HG03432 (cell line): ENCODE data around the gene UPF1.

Experiments
- ATAC-seq: cut with Tn5 transposase; IDR thresholded peaks from one replicate; pipeline ENCODE4 v1.9.1; 2021; ENCODE audit warnings: mild to moderate bottlenecking, moderate library complexity; ENCODE audit not compliant: unreplicated experiment

UPF1 gene

DNA sequence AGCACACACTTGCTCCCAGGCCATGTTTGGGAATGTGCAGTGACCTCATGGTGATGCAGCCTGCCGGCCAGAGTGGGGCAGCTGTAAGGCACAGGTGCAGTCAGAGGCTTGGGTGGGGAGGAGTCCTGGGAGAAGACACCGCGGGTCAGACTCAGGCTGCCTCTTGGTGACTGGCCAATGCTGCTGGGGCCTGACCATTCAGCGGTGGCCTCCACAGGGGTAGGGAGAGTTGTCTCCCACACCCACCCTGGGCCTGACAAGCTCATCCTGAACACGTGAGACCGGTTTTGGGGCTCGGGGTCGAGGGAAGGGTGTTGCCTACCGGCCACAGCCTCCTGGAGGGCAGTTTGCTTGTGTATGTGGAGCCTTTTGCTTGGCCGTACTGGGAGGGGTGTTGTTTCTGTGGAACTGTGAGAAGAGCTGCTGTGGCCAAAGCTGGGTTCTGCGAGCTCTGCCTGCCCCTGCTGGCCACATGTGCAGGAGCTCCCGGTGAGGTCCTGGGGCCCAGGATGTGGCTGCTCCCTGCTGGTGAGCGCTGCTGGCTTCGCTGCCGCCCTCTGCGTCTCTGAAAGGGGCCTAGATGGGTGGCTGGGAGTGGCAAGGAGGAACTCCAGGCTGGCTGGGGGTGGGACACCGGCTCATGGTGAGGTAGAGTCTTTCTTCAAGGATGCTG is 22.1 kb downstream of the UPF1 start:
- no peak for ATAC-seq

DNA sequence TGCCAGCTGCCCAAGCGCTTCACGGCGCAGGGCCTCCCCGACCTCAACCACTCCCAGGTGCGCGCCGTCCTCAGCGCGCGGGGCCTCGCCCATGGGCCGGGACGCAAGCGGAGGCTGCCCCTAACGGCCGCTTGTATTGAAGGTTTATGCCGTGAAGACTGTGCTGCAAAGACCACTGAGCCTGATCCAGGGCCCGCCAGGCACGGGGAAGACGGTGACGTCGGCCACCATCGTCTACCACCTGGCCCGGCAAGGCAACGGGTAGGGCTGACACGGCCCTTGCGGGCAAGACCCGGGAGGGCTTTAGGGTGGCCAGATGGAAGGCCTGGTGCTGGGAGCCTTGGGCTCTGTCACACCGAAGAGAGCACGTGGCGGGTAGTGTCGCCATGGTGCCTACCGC is 23.2 kb downstream of the UPF1 start:
- ATAC-seq: no peak

DNA sequence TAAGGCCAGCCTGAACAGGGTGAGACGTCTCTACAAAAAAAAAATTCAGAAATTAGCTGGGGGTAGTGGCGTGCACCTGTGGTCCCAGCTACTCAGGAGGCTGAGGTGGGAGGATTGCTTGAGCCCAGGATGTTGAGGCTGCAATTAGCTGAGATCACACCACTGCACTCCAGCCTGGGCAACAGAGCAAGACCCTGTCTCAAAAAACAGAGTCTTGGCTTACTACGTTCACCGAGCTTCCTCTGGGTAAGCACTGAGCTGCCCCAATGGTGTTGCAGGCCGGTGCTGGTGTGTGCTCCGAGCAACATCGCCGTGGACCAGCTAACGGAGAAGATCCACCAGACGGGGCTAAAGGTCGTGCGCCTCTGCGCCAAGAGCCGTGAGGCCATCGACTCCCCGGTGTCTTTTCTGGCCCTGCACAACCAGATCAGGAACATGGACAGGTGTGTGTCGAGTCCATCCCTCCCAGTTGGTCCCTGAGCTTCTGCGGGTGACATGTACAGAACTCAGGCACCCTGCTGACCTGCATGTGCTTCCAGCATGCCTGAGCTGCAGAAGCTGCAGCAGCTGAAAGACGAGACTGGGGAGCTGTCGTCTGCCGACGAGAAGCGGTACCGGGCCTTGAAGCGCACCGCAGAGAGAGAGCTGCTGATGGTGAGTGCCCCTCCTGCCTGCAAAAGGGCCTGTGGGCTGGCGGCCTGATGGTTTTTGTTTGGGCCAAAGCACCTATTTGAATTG is 24.1 kb downstream of the UPF1 start:
- no peak for ATAC-seq

DNA sequence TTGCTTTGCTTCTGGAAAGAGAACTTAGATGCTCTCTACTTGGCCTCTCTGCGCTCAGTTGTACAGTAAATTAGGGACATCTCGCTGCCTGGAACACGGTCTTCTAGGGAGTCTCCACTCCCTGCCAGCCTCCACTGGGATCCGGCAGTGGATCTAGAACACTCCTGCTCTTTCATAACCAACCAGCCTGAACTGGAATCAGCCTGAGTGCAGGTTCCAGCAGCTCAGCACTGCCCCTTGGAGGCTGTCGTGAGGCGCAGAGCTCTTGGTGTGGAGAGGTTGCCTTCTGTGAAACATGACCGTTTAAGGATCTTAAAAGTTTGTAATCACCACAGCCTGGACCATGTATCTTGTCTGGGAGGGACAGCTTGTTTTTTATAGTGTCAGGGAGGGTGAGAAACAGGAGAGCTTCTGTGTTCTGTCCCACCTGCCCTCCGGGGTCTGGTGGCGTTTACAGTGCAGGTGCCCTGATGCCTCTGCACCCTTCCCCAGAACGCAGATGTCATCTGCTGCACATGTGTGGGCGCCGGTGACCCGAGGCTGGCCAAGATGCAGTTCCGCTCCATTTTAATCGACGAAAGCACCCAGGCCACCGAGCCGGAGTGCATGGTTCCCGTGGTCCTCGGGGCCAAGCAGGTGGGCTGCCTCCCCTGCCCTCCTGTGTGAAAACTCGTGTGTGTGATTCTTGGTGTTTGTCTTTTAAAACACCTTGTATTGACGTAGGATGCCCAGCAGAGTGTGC is 24.8 kb downstream of the UPF1 start:
- no peak for ATAC-seq

DNA sequence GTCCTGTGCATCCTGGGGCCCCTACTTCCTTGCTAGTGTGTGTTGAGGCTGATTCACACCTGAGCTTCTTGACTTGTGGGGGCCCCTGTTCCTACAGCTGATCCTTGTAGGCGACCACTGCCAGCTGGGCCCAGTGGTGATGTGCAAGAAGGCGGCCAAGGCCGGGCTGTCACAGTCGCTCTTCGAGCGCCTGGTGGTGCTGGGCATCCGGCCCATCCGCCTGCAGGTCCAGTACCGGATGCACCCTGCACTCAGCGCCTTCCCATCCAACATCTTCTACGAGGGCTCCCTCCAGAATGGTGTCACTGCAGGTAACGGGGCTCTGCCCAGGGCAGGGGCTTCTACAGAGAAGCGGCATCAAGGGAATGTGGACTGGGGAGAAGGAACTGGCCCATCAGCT is 25.5 kb downstream of the UPF1 start:
- no peak for ATAC-seq

DNA sequence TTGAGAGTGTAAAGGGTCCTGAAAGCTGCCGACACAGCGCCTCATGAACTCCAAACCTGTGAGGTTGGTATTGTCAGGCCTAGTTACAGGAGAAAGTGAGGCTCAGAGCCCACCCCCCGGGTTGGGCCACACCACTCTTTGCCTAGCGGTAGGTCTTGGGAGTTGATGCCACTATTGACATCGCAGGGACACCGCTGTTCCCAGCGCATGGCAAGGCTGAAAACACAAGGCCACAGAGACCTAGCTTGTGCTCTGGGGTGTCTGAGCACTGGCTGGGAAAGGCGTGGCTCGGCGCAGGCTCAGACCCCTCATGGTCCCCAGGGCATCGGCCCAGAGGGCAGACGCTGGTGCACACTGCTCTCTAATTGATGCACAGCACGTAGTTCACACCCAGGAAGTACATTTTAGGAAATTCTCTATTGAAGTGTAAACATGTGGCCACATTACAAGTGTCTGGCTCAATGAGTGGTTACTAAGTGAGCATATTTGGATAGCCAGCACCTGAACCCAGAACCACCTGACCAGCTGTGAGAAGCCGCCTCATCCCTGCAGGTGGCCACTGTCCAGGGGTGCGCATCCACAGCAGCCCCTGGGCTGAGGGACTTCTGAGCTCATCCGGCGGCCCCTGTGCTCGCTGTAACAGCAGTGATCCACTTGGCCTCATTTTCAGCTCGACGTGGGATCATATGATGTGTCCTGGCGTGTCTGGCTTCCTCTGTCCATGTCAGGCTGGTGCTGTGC is 27.3 kb downstream of the UPF1 start:
- ATAC-seq: no peak

DNA sequence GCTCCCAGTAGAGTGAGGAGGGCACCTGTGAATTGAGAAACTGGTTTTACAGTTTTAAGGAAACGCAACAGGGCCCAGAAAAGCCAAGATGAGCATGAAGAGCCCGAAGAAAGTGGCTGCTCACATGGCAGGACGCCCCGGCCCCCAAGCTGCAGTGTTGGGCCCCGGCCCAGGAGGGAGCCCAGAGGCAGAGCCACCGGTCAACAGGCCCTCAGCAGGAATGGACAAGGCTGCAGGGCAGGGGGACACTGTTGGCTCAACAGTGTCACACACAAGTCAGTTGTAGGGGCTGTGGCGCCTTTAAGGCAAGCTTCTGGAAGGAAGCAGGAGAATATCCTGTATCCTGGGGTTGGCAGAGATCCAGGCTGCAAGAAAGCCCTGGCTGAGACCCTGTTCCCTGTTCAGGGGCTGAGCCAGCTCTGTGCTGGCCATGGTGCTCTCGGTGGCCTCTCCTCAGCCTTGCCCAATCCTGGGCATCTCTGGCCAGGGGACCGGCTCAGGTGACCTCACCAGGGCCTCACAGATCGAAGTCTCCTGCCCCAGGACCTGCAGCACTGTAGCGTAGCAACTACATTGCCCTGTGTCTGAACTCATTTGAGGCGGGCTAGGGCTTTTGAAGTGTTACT is 28.0 kb downstream of the UPF1 start:
- no peak for ATAC-seq

DNA sequence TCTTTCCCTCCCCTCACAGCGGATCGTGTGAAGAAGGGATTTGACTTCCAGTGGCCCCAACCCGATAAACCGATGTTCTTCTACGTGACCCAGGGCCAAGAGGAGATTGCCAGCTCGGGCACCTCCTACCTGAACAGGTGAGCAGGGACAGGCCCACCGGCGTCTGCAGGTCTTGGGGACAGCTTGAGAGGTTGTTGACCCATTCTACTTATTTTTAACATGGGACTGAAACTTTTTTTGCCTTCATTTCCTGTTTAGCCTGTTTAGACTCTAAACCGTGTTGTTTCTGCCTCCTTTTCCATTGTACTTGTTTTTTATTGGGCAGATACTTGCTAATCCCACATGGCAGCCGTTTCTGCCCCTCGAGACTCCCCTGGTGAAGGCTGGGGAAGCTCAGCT is 28.5 kb downstream of the UPF1 start:
- no peak for ATAC-seq

DNA sequence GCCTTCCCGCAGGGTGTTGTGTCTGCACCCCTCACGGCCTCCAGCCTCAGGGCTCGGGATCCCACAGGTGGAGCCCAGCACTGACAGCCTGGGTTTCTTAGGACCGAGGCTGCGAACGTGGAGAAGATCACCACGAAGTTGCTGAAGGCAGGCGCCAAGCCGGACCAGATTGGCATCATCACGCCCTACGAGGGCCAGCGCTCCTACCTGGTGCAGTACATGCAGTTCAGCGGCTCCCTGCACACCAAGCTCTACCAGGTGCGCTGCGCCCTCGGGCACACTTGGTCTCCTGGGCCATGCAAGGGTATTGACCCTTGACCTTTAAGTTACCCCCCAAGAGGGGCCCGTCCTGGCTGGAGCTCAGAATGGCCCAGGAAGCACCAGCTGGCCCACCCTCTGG is 29.0 kb downstream of the UPF1 start:
- no peak for ATAC-seq

DNA sequence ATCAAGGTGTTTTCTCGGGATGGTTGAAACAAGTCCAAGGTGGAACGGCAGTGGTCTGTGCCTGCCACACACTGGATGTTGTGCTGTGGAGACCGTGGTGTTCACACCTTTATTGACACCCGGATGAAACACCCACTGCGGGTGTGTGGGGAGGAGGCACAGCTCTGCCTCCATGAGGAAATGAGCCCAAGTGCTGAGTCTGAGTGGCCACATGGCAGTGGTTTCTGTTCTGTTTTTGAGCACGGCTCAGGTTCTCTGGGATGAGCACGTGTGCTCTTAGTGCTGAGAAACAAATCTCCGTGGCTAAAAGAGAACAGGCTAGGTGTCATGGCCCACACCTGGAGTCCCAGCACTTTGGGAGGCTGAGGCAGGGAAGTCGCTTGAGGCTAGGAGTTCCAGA is 29.5 kb downstream of the UPF1 start:
- no peak for ATAC-seq

DNA sequence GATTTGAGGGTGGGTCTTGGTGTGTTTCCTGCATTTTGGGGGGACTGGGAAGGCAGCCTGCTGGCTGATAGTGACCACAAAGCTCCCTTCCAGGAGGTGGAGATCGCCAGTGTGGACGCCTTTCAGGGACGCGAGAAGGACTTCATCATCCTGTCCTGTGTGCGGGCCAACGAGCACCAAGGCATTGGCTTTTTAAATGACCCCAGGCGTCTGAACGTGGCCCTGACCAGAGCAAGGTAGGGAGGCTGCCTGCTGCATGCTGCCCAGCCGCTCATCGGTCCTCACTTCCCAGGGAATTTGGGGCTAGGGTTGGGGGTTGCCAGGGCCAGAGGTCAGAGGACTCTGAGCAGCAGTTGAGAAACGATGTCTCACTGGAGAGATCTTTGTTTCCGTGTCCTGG is 30.2 kb downstream of the UPF1 start:
- no peak for ATAC-seq

DNA sequence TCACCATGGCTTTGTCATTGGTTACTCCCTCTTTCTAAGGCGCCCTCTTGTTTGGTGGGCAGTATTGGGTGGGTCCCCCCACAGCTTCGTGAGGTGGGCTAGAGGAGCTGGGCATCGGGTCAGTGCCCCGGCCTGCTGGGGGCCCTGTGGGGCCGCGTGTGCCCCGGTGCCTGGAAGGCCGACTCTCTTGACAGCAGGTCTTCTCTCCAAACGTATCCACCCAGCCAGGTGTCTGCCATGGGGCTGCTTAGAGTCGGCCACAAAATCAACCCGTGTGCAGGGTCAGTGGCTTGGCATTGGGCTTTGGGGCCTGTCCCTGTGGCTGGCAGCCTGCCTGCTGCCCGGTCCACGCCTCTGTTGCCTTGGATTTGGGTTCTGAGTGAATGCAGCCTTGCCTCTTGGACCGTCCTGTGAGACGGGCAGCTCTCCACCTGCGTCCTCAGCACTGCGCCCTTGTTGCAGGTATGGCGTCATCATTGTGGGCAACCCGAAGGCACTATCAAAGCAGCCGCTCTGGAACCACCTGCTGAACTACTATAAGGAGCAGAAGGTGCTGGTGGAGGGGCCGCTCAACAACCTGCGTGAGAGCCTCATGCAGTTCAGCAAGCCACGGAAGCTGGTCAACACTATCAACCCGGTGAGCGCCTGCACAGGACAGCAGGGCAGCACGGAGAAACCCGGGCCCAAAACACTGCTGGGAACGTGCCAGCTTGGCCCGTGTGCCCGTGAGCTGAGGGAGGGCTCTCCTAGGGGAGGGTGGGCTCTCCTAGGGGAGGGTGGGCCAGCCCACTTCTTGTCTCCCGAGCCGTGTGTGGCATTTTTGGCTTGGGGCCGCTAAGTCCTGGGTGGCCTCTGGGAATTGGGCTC is 31.4 kb downstream of the UPF1 start:
- ATAC-seq: no peak

DNA sequence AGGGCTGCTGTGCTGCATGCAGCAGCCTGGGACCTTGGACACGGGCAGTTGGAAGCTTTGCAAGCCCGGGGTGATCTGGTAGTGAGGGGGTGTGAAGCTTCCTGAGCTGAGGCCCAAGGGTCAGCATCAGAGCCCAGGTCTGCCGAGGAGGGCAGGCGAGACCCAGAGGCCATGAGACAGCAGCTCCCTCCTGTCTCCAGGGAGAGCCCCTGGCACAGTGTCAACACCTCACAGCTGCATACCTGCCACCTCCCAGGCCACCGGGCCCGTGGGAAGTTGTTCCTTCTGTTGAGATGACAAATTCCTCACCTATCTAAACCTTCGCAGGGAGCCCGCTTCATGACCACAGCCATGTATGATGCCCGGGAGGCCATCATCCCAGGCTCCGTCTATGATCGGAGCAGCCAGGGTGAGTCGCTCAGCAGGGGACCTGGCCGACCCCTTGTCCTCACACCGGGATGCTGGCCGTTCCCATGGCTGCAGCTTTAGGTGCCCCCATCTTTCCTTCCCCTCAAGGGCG is 32.1 kb downstream of the UPF1 start:
- ATAC-seq: no peak

DNA sequence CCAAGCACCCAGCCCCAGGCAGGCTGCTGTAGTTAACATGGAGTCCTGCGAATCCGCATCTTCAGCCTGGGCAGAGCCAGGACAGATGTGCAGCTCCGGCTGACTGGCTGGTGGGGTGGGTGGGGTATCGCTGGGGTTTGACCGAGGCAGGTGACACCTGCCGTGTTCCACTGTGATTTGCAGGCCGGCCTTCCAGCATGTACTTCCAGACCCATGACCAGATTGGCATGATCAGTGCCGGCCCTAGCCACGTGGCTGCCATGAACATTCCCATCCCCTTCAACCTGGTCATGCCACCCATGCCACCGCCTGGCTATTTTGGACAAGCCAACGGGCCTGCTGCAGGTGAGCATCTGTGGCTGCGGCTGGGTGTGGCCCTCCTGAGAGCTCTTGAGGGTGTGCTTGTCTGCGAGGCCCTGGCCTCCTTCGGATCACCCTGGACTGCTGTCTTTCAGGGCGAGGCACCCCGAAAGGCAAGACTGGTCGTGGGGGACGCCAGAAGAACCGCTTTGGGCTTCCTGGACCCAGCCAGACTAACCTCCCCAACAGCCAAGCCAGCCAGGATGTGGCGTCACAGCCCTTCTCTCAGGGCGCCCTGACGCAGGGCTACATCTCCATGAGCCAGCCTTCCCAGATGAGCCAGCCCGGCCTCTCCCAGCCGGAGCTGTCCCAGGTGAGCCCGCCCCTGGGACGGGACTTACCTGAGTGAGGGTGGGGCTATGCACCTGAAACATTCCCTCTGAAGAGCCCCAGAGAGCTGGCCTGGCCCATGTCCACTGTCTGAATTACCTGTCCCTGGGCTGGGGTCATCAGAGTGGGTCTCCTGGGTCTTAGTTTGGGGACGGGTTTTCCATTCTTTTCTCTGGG is 33.6 kb downstream of the UPF1 start:
- no peak for ATAC-seq

DNA sequence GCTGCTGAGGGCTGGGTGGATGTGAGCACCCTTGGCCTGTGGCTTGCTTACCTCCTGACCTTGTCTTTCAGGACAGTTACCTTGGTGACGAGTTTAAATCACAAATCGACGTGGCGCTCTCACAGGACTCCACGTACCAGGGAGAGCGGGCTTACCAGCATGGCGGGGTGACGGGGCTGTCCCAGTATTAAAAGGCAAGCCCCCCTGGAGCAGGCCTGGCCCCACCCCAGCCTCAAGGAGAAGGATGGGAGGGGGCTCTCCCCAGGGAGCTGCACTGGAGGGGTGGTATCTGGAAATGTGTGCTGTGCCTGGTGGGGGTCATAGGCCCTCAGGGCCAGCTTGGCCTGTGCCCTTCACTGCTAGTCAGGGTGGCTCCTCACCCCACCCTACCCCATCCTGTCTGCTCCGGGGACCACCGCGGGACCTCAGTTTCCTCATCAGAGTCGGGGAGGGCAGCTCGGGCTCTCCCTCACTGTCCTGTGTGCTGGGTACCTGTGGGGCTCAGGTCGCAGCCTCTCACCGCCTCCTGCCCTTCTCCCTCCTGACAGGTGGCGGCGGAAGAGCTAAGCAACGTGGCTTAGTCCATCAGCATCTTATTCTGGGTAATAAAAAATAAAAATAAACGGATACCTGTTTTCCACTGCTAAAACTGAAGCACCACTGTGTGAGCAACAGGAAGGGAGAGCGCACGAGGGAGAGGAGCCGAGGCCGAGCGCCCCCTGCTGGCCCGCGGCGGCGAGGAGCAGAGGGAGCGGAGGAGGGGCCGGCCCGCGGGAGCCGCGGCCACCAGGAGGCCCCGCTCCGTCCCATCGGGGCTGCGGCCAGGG is 34.4 kb downstream of the UPF1 start:
- ATAC-seq: peak; percentile 57

DNA sequence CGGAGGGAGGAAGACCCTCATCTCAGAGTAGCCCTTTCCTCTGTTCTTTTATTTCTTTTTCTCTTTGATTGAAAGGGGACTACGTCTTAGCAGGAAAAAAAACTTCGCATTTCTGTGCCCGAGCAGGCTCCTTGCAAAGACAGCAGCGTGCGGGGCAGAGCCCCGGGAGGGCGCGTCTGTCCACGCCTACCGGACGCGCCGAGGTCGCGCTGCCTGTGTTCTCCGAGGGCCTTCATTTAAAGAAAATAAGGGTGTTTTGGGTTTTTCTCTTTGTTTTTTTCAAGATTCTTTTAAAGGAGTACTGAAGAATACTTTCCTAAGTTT is 35.0 kb downstream of the UPF1 start:
- no peak for ATAC-seq

DNA sequence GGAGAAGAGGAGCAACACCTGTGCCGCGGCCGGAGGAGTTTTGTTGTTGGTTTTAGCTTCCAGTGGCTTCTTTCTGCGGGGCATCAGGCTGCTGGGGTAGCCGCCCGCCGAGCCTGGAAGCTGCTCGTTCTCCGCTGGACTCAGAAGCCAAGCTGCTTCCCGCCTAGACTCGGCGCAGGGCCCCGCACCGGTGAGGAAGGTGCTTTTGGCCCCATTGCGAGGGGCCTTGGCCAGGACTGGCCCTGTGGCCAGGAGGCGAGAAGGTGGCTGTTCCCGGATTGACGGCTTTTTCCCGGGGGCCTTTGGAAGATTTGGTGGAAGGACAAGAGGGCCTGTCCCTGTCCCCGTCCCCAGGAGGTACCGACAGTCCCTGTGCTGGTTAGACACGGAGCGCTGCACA is 35.4 kb downstream of the UPF1 start:
- ATAC-seq: no peak

DNA sequence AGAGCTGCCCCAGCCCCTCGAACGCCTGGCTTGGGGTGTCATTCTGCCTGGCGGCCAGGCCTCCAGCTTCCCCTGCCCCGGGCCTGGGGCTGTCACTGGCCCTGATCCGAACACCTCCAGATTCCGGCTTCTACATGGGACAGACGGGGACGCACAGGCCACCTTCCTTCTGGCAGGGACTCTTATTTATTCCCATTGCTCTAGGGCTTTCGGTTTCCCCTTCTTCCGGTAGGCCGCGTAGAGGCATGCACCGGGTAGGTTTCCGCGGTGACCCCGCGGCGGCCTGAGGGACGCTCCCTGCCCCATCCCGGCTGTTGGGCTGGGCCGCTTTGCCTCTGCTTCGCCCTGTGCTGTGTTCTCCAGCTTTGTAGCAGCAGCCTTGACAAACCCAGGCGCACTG is 36.0 kb downstream of the UPF1 start:
- no peak for ATAC-seq
